SH-SY5Y (cell line): ENCODE measurements around the gene CFAP45.

Experiments
- GATA2 ChIP-seq: IDR thresholded peaks from 2 replicates; pipeline ENCODE4 v1.6.1; 2011; ENCODE audit warnings: mild to moderate bottlenecking, low read depth, low read length
- GATA3 ChIP-seq: IDR thresholded peaks from 2 replicates; pipeline ENCODE4 v1.6.1; 2011; ENCODE audit warnings: low read depth, mild to moderate bottlenecking, low read length, moderate library complexity

DNA sequence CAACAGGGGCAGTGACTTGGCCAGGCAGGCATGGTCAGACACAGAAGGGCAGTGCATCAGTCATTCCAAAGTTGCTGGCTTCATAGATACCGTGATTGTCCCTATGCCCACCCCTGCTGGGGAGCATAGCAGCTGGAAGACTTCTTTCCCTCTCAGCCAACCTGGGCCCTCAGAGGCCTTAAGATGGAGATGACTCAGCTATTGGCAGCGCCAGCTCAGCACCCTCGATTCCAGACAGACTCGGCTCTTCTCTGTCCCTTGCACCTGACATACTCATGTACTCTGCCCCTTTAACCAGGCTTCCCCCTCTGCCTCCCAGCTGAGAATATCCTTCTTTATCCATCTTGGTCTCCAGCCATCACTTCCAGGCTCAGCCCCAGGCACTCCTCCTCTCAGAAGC, 56.5 kb downstream of the CFAP45 start:
- no peak for TF ChIP-seq GATA2
- TF ChIP-seq GATA3: no peak
